HCT116 (cell line): ENCODE measurements around the gene SLC34A2. TPM values are rescaled to one million over a fixed set of nuclear protein-coding genes. Genes with fewer than 3 reads are reported as not detected.

Source experiments
- ATAC-seq: fragments of 200-7000 bp; cut with Tn5 transposase; 2 replicates; pipeline ENCODE4 v1.9.1; 2020; ENCODE audit warnings: mild to moderate bottlenecking, moderate library complexity
- BruUV-seq: library from RNA; stranded (reverse); fragments of 400-500 nt; replicated peaks from 2 replicates; lab custom pipeline; 2021; lab: Mats Ljungman, UMichigan
- CTCF ChIA-PET: fragments of 300-600 bp; sonication (Branson Sonifier 250); formaldehyde crosslinking; loops from one replicate; lab custom pipeline; 2021; ENCODE audit warnings: antibody characterized with exemption; lab: Charles Lee
- POLR2A ChIA-PET: fragments of 300-600, 350-600 bp; sonication (Branson Sonifier 250); formaldehyde crosslinking; loops from one replicate; lab custom pipeline; 2021; ENCODE audit warnings: antibody characterized with exemption; lab: Charles Lee
- RAD21 ChIA-PET, 2 experiments: fragments of 300-600 bp; sonication (Branson Sonifier 250); formaldehyde crosslinking; loops; one replicate each; lab custom pipeline; 2023; ENCODE audit warnings: low total read pairs in 2 of 2; ENCODE audit not compliant: uncharacterized antibody in 2 of 2, unreplicated experiment in 2 of 2, low non-redundant PET in 1 of 2; lab: Charles Lee
- DNase-seq: peaks from one replicate; pipeline ENCODE4 v3.0.0-alpha.2; 2010; ENCODE audit warnings: low read depth, low spot score
- H2AFZ ChIP-seq: fragments of 200-600 bp; shearing (Covaris generic), sonication (generic); 2 replicates; pipeline ENCODE4 v1.6.1; 2017; ENCODE audit warnings: low read depth, mixed run types, mixed read lengths, antibody characterized with exemption, low read length; ENCODE audit not compliant: poor library complexity, severe bottlenecking
- H3K27ac ChIP-seq: 2 replicates; pipeline ENCODE4 v1.5.1; 2012; ENCODE audit warnings: low read depth, low read length
- H3K27me3 ChIP-seq: fragments of 200-600 bp; sonication (generic); 2 replicates; pipeline ENCODE4 v1.6.1; 2016; ENCODE audit warnings: mixed run types, low read length, mixed read lengths; ENCODE audit not compliant: insufficient read depth
- H3K36me3 ChIP-seq, 2 experiments: fragments of 200-500 bp in 1 of 2; fragments of 200-600 bp in 1 of 2; sonication (Bioruptor generic) in 1 of 2; sonication (generic) in 1 of 2; 2 replicates each; pipeline versions ENCODE4 v1.5.1 to v1.6.1; 2014 to 2016; ENCODE audit warnings: low read length in 2 of 2, inconsistent platforms in 1 of 2, mixed read lengths in 1 of 2, mixed run types in 1 of 2; ENCODE audit not compliant: insufficient read depth in 2 of 2, control insufficient read depth in 1 of 2
- H3K4me1 ChIP-seq, 2 experiments: fragments of 200-600 bp in 1 of 2; sonication (generic) in 1 of 2; 2 replicates each; pipeline versions ENCODE4 v1.5.1 to v1.6.1; 2012 to 2017; ENCODE audit warnings: low read length in 2 of 2, inconsistent platforms in 1 of 2, mild to moderate bottlenecking in 1 of 2, mixed read lengths in 1 of 2, mixed run types in 1 of 2, moderate library complexity in 1 of 2; ENCODE audit not compliant: insufficient read depth in 2 of 2, control insufficient read depth in 1 of 2
- H3K4me2 ChIP-seq: fragments of 200-600 bp; sonication (generic); 2 replicates; pipeline ENCODE4 v1.6.1; 2017; ENCODE audit warnings: mixed run types, low read length, mixed read lengths
- H3K4me3 ChIP-seq, 2 experiments: fragments of 200-600 bp in 1 of 2; sonication (generic) in 1 of 2; replicated peaks in 1 of 2; 2 replicates each; pipeline ENCODE4 v1.5.1; 2011 to 2016; ENCODE audit warnings: low read length in 2 of 2, control low read depth in 1 of 2, low read depth in 1 of 2, mild to moderate bottlenecking in 1 of 2, mixed read lengths in 1 of 2, mixed run types in 1 of 2
- H3K79me2 ChIP-seq: fragments of 200-600 bp; sonication (generic); 2 replicates; pipeline ENCODE4 v1.6.1; 2017; ENCODE audit warnings: mild to moderate bottlenecking, mixed run types, low read length, moderate library complexity, mixed read lengths; ENCODE audit not compliant: insufficient read depth
- H3K9ac ChIP-seq: fragments of 200-600 bp; sonication (generic); 2 replicates; pipeline ENCODE4 v1.6.1; 2016; ENCODE audit warnings: low read length, mixed read lengths
- H3K9me2 ChIP-seq: fragments of 200-600 bp; sonication (generic), shearing (Covaris generic); 2 replicates; pipeline ENCODE4 v1.6.1; 2017; ENCODE audit warnings: mixed run types, mild to moderate bottlenecking, moderate library complexity; ENCODE audit not compliant: insufficient read depth
- H3K9me3 ChIP-seq, 2 experiments: fragments of 200-500 bp in 1 of 2; fragments of 200-600 bp in 1 of 2; sonication (Bioruptor generic) in 1 of 2; sonication (generic) in 1 of 2; 2 replicates each; pipeline ENCODE4 v1.6.1; 2014 to 2017; ENCODE audit warnings: low read length in 2 of 2, mixed read lengths in 2 of 2, inconsistent platforms in 1 of 2, low read depth in 1 of 2, mild to moderate bottlenecking in 1 of 2, mixed run types in 1 of 2, moderate library complexity in 1 of 2; ENCODE audit not compliant: control insufficient read depth in 1 of 2, insufficient read depth in 1 of 2
- H4K20me1 ChIP-seq: fragments of 200-600 bp; sonication (generic), shearing (Covaris generic); 2 replicates; pipeline ENCODE4 v1.6.1; 2017; ENCODE audit warnings: mixed run types, mild to moderate bottlenecking, moderate library complexity; ENCODE audit not compliant: insufficient read depth
- ATF3 ChIP-seq: IDR thresholded peaks from 2 replicates; pipeline ENCODE4 v1.6.1; 2012
- CEBPB ChIP-seq: IDR thresholded peaks from 2 replicates; pipeline ENCODE4 v1.6.1; 2012; ENCODE audit warnings: low read depth
- EGR1 ChIP-seq: IDR thresholded peaks from 2 replicates; pipeline ENCODE4 v1.6.1; 2012; ENCODE audit warnings: low read depth
- ELF1 ChIP-seq: IDR thresholded peaks from 2 replicates; pipeline ENCODE4 v1.6.1; 2012; ENCODE audit warnings: low read depth, borderline replicate concordance
- JUND ChIP-seq: IDR thresholded peaks from 2 replicates; pipeline ENCODE4 v1.6.1; 2012
- POLR2A ChIP-seq: IDR thresholded peaks from 2 replicates; pipeline ENCODE4 v1.7.0; 2011; ENCODE audit warnings: borderline replicate concordance; ENCODE audit not compliant: insufficient read depth, insufficient read length; ENCODE audit errors: extremely low read depth
- RAD21 ChIP-seq: IDR thresholded peaks from 2 replicates; pipeline ENCODE4 v1.6.1; 2012; ENCODE audit warnings: low read depth, mild to moderate bottlenecking
- SP1 ChIP-seq: IDR thresholded peaks from 2 replicates; pipeline ENCODE4 v1.6.1; 2012; ENCODE audit warnings: low read depth
- SRF ChIP-seq: IDR thresholded peaks from 2 replicates; pipeline ENCODE4 v1.6.1; 2012; ENCODE audit warnings: low read depth
- TCF7L2 ChIP-seq: IDR thresholded peaks from 2 replicates; pipeline ENCODE4 v1.7.0; 2011; ENCODE audit warnings: borderline replicate concordance, inconsistent platforms; ENCODE audit not compliant: insufficient read depth, insufficient read length; ENCODE audit errors: extremely low read depth
- intact Hi-C: fragments of 100-400 bp; cut with micrococcal nuclease; formaldehyde crosslinking; loops from 2 replicates; pipeline ENCODE4 v1.10.0; 2022
- total RNA-seq: library from RNA; stranded (reverse); gene quantifications from one replicate; pipeline ENCODE4 v1.2.1, GENCODE V29; 2021; ENCODE audit not compliant: unreplicated experiment
- TF ChIP-seq, protein P1 (sequence below): IDR thresholded peaks from 2 replicates; pipeline ENCODE4 v1.6.1; 2012
- TF ChIP-seq, protein P2 (sequence below), 3 experiments: fragments of 200-600 bp in 1 of 3; sonication (generic) in 1 of 3; IDR thresholded peaks in 2 of 3; conservative IDR thresholded peaks in 1 of 3; 2 replicates each; pipeline ENCODE4 v1.5.1; 2012 to 2017; ENCODE audit warnings: low read depth in 2 of 3, low read length in 2 of 3, antibody characterized with exemption in 1 of 3, borderline replicate concordance in 1 of 3, control low read depth in 1 of 3, mild to moderate bottlenecking in 1 of 3, mixed read lengths in 1 of 3, mixed run types in 1 of 3, moderate library complexity in 1 of 3; ENCODE audit not compliant: insufficient read depth in 1 of 3

Gene SLC34A2
- total RNA-seq, 1 experiment from 2014 or later: 2.2 TPM

DNA sequence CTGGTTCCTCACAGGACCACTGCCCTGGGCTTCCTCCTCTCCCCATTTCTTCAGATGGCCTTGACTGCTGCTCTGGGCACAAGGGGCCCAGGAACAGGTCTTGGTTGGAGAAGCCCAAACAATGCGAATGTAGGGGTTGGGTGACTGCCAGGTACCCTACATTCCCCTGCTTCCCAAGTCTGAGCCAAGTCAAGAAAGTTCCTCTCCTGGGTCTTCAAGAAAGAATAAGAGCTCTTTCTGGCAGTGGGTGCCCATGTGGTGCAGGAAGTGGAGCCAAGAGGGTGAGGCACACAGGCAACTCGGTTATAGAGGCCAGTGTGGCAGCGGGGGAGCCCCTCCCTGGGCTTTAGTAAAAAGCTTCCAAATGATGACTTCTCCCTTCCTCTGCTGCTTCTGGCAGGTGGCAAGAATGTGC, 2.7 kb downstream of the SLC34A2 start:
- ChIA-PET RAD21 (no interaction called here), CTCF (no interaction called here)
- BruUV-seq: no TSS peak

More for the DNA sequence above, 2.7 kb downstream of the SLC34A2 start:
- no peak overlapping the region for H2AFZ ChIP-seq
- no peak overlapping the region for H3K4me3 ChIP-seq
- POLR2A ChIA-PET: no interaction called here
- ATAC-seq (no peak), DNase-seq (no peak)
- intact Hi-C loops: no loop called here
- H3K36me3 ChIP-seq: no peaks in the 10 kb centered on the region
- H3K9ac ChIP-seq: no peak overlapping the region
- no peaks in the 10 kb centered on the region for H3K9me2 ChIP-seq
- H3K4me2 ChIP-seq: no peak overlapping the region
- no peaks in the 10 kb centered on the region for H3K79me2 ChIP-seq
- H3K4me1 ChIP-seq: no peaks in the 10 kb centered on the region
- H3K27me3 ChIP-seq: no peaks in the 10 kb centered on the region
- no peaks in the 10 kb centered on the region for H3K9me3 ChIP-seq
- no peaks in the 10 kb centered on the region for H4K20me1 ChIP-seq
- H3K27ac ChIP-seq: no peak overlapping the region
- no peak for TF ChIP-seq EGR1
- TF ChIP-seq RAD21: no peak
- no peak for TF ChIP-seq ATF3
- no peak for TF ChIP-seq CEBPB
- no peak for TF ChIP-seq TCF7L2
- TF ChIP-seq, protein P1, sequence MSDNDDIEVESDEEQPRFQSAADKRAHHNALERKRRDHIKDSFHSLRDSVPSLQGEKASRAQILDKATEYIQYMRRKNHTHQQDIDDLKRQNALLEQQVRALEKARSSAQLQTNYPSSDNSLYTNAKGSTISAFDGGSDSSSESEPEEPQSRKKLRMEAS: no peak
- no peak for TF ChIP-seq SP1
- TF ChIP-seq ELF1: no peak
- no peak for TF ChIP-seq POLR2A
- TF ChIP-seq SRF: no peak
- no peak for TF ChIP-seq JUND
- TF ChIP-seq, protein P2, sequence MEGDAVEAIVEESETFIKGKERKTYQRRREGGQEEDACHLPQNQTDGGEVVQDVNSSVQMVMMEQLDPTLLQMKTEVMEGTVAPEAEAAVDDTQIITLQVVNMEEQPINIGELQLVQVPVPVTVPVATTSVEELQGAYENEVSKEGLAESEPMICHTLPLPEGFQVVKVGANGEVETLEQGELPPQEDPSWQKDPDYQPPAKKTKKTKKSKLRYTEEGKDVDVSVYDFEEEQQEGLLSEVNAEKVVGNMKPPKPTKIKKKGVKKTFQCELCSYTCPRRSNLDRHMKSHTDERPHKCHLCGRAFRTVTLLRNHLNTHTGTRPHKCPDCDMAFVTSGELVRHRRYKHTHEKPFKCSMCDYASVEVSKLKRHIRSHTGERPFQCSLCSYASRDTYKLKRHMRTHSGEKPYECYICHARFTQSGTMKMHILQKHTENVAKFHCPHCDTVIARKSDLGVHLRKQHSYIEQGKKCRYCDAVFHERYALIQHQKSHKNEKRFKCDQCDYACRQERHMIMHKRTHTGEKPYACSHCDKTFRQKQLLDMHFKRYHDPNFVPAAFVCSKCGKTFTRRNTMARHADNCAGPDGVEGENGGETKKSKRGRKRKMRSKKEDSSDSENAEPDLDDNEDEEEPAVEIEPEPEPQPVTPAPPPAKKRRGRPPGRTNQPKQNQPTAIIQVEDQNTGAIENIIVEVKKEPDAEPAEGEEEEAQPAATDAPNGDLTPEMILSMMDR (IDR thresholded peaks at IDR 0.05 in 2 of 3, conservative IDR thresholded peaks at IDR 0.05 in 1 of 3; ENCODE audit: borderline replicate concordance in 1 of 3, insufficient read depth in 1 of 3, low read depth in 2 of 3, low read length in 2 of 3): no peak
- TF ChIP-seq, all 23 proteins: peak for 0
